HUES64 (cell line): ENCODE measurements around the gene RSPH9.
A peak's percentile ranks its signal among the peaks of the same experiment; 100 is the strongest.
"Not testable (repeated sequence)": the region's sequence is repeated elsewhere in the genome, so short reads cannot be mapped to it uniquely, and the experiment has no call there.

Source experiments
- H3K27ac ChIP-seq: 2 replicates; pipeline ENCODE4 v1.7.0; 2013; ENCODE audit warnings: low read depth, low read length, inconsistent platforms
- H3K27me3 ChIP-seq: 2 replicates; pipeline ENCODE4 v1.6.1; 2013; ENCODE audit warnings: mild to moderate bottlenecking, low read length; ENCODE audit not compliant: insufficient read depth
- H3K36me3 ChIP-seq: 2 replicates; pipeline ENCODE4 v1.6.1; 2013; ENCODE audit warnings: mild to moderate bottlenecking, low read length; ENCODE audit not compliant: insufficient read depth
- H3K4me1 ChIP-seq: 2 replicates; pipeline ENCODE4 v1.6.1; 2013; ENCODE audit warnings: mild to moderate bottlenecking, low read length, moderate library complexity; ENCODE audit not compliant: insufficient read depth
- H3K4me3 ChIP-seq: 2 replicates; pipeline ENCODE4 v1.5.1; 2013; ENCODE audit warnings: mild to moderate bottlenecking, low read length, moderate library complexity
- H3K9ac ChIP-seq: 2 replicates; pipeline ENCODE4 v1.6.1; 2013; ENCODE audit warnings: mild to moderate bottlenecking, low read depth, low read length
- H3K9me3 ChIP-seq: 2 replicates; pipeline ENCODE4 v1.6.1; 2013; ENCODE audit warnings: low read depth, low read length; ENCODE audit not compliant: insufficient read depth
- WGBS: fragments of 150-250, 120-280 bp; methylation state at CpG from one replicate; pipeline ENCODE4 v1.1.7; 2013; ENCODE audit warnings: missing lambda C conversion rate; 5-methylcytosine and 5-hydroxymethylcytosine counted together

Gene RSPH9

GRCh38 chr6:43695967-43696291 is 51.1 kb downstream of the RSPH9 start:
- Histone ChIP-seq H3K9me3 (no peaks in the 10 kb centered on the region), H3K27ac (no peak overlapping the region), H3K4me1 (peaks cover 36% of the 10 kb centered on the region), H3K27me3 (no peaks in the 10 kb centered on the region), H3K36me3 (no peaks in the 10 kb centered on the region), H3K9ac (no peak overlapping the region), H3K4me3 (no peak overlapping the region)
- WGBS: 83% methylated on average over 4 of the region's 4 CpGs

- H3K4me1 ChIP-seq: peaks cover 50% of the 10 kb centered on the region
- WGBS: 96% methylated on average over 3 of the region's 3 CpGs
- H3K9me3 ChIP-seq: no peaks in the 10 kb centered on the region
- no peak overlapping the region for H3K4me3 ChIP-seq
- no peak overlapping the region for H3K9ac ChIP-seq
- H3K27ac ChIP-seq: no peak overlapping the region
- no peaks in the 10 kb centered on the region for H3K27me3 ChIP-seq
- no peaks in the 10 kb centered on the region for H3K36me3 ChIP-seq
These were observed 52.6 kb downstream of the RSPH9 start for GRCh38 chr6:43697421-43697820.

GRCh38 chr6:43698584-43699349 is 53.9 kb downstream of the RSPH9 start:
- H3K4me3 ChIP-seq: no peak overlapping the region
- WGBS: 47% methylated on average over 8 of the region's 8 CpGs
- no peaks in the 10 kb centered on the region for H3K9me3 ChIP-seq
- peak overlapping the region; percentile 52; the same call in 1 of the 2 replicates for H3K27ac ChIP-seq
- peaks cover 58% of the 10 kb centered on the region for H3K4me1 ChIP-seq
- no peak overlapping the region; the same call in 1 of the 2 replicates for H3K9ac ChIP-seq
- H3K27me3 ChIP-seq: no peaks in the 10 kb centered on the region
- H3K36me3 ChIP-seq: no peaks in the 10 kb centered on the region

GRCh38 chr6:43699564-43700186 is 54.8 kb downstream of the RSPH9 start:
- Histone ChIP-seq H3K9me3 (no peaks in the 10 kb centered on the region), H3K36me3 (no peaks in the 10 kb centered on the region), H3K9ac (peak overlapping the region; percentile 8; the same call in 1 of the 2 replicates), H3K27me3 (no peaks in the 10 kb centered on the region), H3K4me3 (no peak overlapping the region), H3K4me1 (peaks cover 60% of the 10 kb centered on the region), H3K27ac (peak overlapping the region; percentile 52; the same call in 1 of the 2 replicates)
- WGBS: 39% methylated on average over 7 of the region's 7 CpGs

- H3K27me3 ChIP-seq, H3K4me3 ChIP-seq, H3K9ac ChIP-seq, H3K9me3 ChIP-seq, H3K27ac ChIP-seq, H3K36me3 ChIP-seq: not testable (repeated sequence)
- peaks cover 52% of the 10 kb centered on the region for H3K4me1 ChIP-seq
- WGBS: 96% methylated on average over 10 of the region's 10 CpGs
These were observed 56.2 kb downstream of the RSPH9 start for GRCh38 chr6:43700939-43701560.

- Histone ChIP-seq H3K9me3 (no peaks in the 10 kb centered on the region), H3K9ac (peak overlapping the region; percentile 5; the same call in 1 of the 2 replicates), H3K27ac (peak overlapping the region; percentile 91), H3K36me3 (no peaks in the 10 kb centered on the region), H3K4me1 (peaks cover 56% of the 10 kb centered on the region), H3K4me3 (peak overlapping the region; percentile 22), H3K27me3 (no peaks in the 10 kb centered on the region)
- 6% methylated on average over 2 of the region's 2 CpGs for WGBS
These were observed 57.3 kb downstream of the RSPH9 start for GRCh38 chr6:43702171-43702533.

GRCh38 chr6:43702534-43703440 is 58.0 kb downstream of the RSPH9 start:
- peaks cover 62% of the 10 kb centered on the region for H3K4me1 ChIP-seq
- peak overlapping the region; percentile 24; the same call in 1 of the 2 replicates for H3K9ac ChIP-seq

GRCh38 chr6:43703512-43704429 is 58.9 kb downstream of the RSPH9 start:
- no peak overlapping the region for H3K9ac ChIP-seq
- peaks cover 56% of the 10 kb centered on the region for H3K4me1 ChIP-seq
- WGBS: 93% methylated on average over 8 of the region's 8 CpGs
- H3K4me3 ChIP-seq: no peak overlapping the region
- H3K27ac ChIP-seq: peak overlapping the region; percentile 91
- no peaks in the 10 kb centered on the region for H3K36me3 ChIP-seq
- no peaks in the 10 kb centered on the region for H3K27me3 ChIP-seq
- no peaks in the 10 kb centered on the region for H3K9me3 ChIP-seq

More at GRCh38 chr6:43702534-43703440, 58.0 kb downstream of the RSPH9 start:
- Histone ChIP-seq H3K27me3 (no peaks in the 10 kb centered on the region), H3K36me3 (no peaks in the 10 kb centered on the region), H3K27ac (peak overlapping the region; percentile 91), H3K4me3 (peak overlapping the region; percentile 22), H3K9me3 (no peaks in the 10 kb centered on the region)
- 17% methylated on average over 15 of the region's 15 CpGs for WGBS

GRCh38 chr6:43705996-43706395 is 61.2 kb downstream of the RSPH9 start:
- WGBS: 83% methylated on average over 3 of the region's 3 CpGs
- H3K9ac ChIP-seq: no peak overlapping the region
- no peaks in the 10 kb centered on the region for H3K27me3 ChIP-seq
- H3K36me3 ChIP-seq: no peaks in the 10 kb centered on the region
- peaks cover 44% of the 10 kb centered on the region for H3K4me1 ChIP-seq
- H3K4me3 ChIP-seq: no peak overlapping the region
- H3K9me3 ChIP-seq: no peaks in the 10 kb centered on the region
- no peak overlapping the region for H3K27ac ChIP-seq

- no peak overlapping the region for H3K4me3 ChIP-seq
- WGBS: 88% methylated on average over 8 of the region's 8 CpGs
- no peaks in the 10 kb centered on the region for H3K27me3 ChIP-seq
- no peak overlapping the region for H3K9ac ChIP-seq
- peaks cover 36% of the 10 kb centered on the region for H3K4me1 ChIP-seq
- no peaks in the 10 kb centered on the region for H3K9me3 ChIP-seq
- no peaks in the 10 kb centered on the region for H3K36me3 ChIP-seq
- H3K27ac ChIP-seq: no peak overlapping the region
These were observed 62.0 kb downstream of the RSPH9 start for GRCh38 chr6:43706788-43707187.
